GM12878 (cell line): ENCODE measurements around the gene ATP5PD. TPM values are rescaled to one million over a fixed set of nuclear protein-coding genes. Genes with fewer than 3 reads are reported as not detected.

Experiments used
- ATAC-seq: fragments of 200-7000 bp; cut with Tn5 transposase; 3 replicates; pipeline ENCODE4 v1.9.1; 2020; ENCODE audit warnings: mild to moderate bottlenecking, moderate library complexity
- BruUV-seq: library from RNA; stranded (reverse); fragments of 400-500 nt; replicated peaks from 2 replicates; lab custom pipeline; 2021; lab: Mats Ljungman, UMichigan
- CTCF ChIA-PET: fragments of 300-600 bp; sonication (Branson Sonifier 250); formaldehyde crosslinking; extraction: SDS; loops from one replicate; lab custom pipeline; 2021; ENCODE audit warnings: inconsistent platforms; lab: Yijun Ruan, JAX
- POLR2A ChIA-PET: fragments of 350-600 bp; formaldehyde crosslinking; extraction: SDS; loops from one replicate; lab custom pipeline; 2021; ENCODE audit warnings: inconsistent platforms; lab: Charles Lee
- RAD21 ChIA-PET: fragments of 300-600 bp; sonication (Branson Sonifier 250); formaldehyde crosslinking; loops from one replicate; lab custom pipeline; 2023; ENCODE audit warnings: antibody characterized with exemption; ENCODE audit not compliant: unreplicated experiment; lab: Charles Lee
- SMC1A ChIA-PET: fragments of 300-600 bp; sonication (Branson Sonifier 250); formaldehyde crosslinking; loops from one replicate; lab custom pipeline; 2023; ENCODE audit not compliant: unreplicated experiment, uncharacterized antibody; lab: Charles Lee
- DNase-seq: peaks from one replicate; pipeline ENCODE4 v3.0.0-alpha.2; 2011; ENCODE audit warnings: low read depth, low spot score
- FAIRE-seq: peaks from 3 replicates; lab custom pipeline; 2011; peaks lifted over from hg19 to GRCh38; lab: Jason Lieb, UNC
- H2AFZ ChIP-seq: 2 replicates; pipeline ENCODE4 v1.6.0; 2011; ENCODE audit warnings: low read depth, low read length, control low read depth; ENCODE audit not compliant: control insufficient read depth
- H3K27ac ChIP-seq: 2 replicates; pipeline ENCODE4 v1.5.1; 2011; ENCODE audit warnings: control low read depth; ENCODE audit not compliant: control insufficient read depth, insufficient read depth
- H3K27me3 ChIP-seq, 2 experiments: replicated peaks in 1 of 2; 2 replicates each; pipeline versions ENCODE4 v1.6.0 to v1.6.1; 2011; ENCODE audit warnings: low read length in 1 of 2; ENCODE audit not compliant: control insufficient read depth in 2 of 2, insufficient read depth in 2 of 2
- H3K36me3 ChIP-seq, 2 experiments: 2 replicates each; pipeline ENCODE4 v1.5.1; 2011; ENCODE audit warnings: low read length in 1 of 2; ENCODE audit not compliant: control insufficient read depth in 2 of 2, insufficient read depth in 2 of 2
- H3K4me1 ChIP-seq: 2 replicates; pipeline ENCODE4 v1.6.1; 2011; ENCODE audit warnings: mild to moderate bottlenecking, low read length, moderate library complexity, mixed read lengths; ENCODE audit not compliant: control insufficient read depth, insufficient read depth
- H3K4me2 ChIP-seq: 2 replicates; pipeline ENCODE4 v1.6.0; 2011; ENCODE audit warnings: control low read depth; ENCODE audit not compliant: control insufficient read depth, insufficient read depth
- H3K4me3 ChIP-seq: fragments of 200-600 bp; sonication (generic); 2 replicates; pipeline ENCODE4 v1.5.1; 2016
- H3K79me2 ChIP-seq: 2 replicates; pipeline ENCODE4 v1.6.0; 2011; ENCODE audit warnings: low read length; ENCODE audit not compliant: control insufficient read depth, insufficient read depth
- H3K9ac ChIP-seq: 2 replicates; pipeline ENCODE4 v1.8.0; 2011; ENCODE audit warnings: low read length, control low read depth, mixed read lengths; ENCODE audit not compliant: control insufficient read depth, insufficient read depth
- H3K9me3 ChIP-seq: replicated peaks from 3 replicates; pipeline ENCODE4 v1.5.1; 2011; ENCODE audit warnings: mild to moderate bottlenecking, low read length; ENCODE audit not compliant: control insufficient read depth, insufficient read depth
- H4K20me1 ChIP-seq: 2 replicates; pipeline ENCODE4 v1.6.0; 2011; ENCODE audit not compliant: control insufficient read depth, insufficient read depth
- BRCA1 ChIP-seq: IDR thresholded peaks from 2 replicates; pipeline ENCODE4 v1.6.1; 2011; ENCODE audit warnings: low read depth, low read length, improper control_type of control experiment
- CHD4 ChIP-seq: fragments of 200-600 bp; sonication (generic); IDR thresholded peaks from 2 replicates; pipeline ENCODE4 v1.6.1; 2016; ENCODE audit warnings: mild to moderate bottlenecking
- ELK1 ChIP-seq: IDR thresholded peaks from 2 replicates; pipeline ENCODE4 v1.6.1; 2012; ENCODE audit warnings: low read depth, low read length, improper control_type of control experiment
- ETV6 ChIP-seq, 2 experiments: fragments of 450-650 bp in 1 of 2; IDR thresholded peaks in 1 of 2; conservative IDR thresholded peaks in 1 of 2; 2 replicates each; pipeline ENCODE4 v1.6.1; 2014; ENCODE audit warnings: antibody characterized with exemption in 1 of 2, borderline replicate concordance in 1 of 2, low read depth in 1 of 2, mild to moderate bottlenecking in 1 of 2, moderate library complexity in 1 of 2
- FOS ChIP-seq: IDR thresholded peaks from 3 replicates; pipeline ENCODE4 v1.6.1; 2011; ENCODE audit warnings: borderline replicate concordance; ENCODE audit not compliant: insufficient read length; ENCODE audit errors: extremely low read depth
- MYC ChIP-seq: IDR thresholded peaks from 2 replicates; pipeline ENCODE4 v1.6.1; 2011; ENCODE audit warnings: mild to moderate bottlenecking, low read length, moderate library complexity, inconsistent platforms; ENCODE audit not compliant: insufficient read depth, insufficient replicate concordance, insufficient read length, severe bottlenecking
- RUNX3 ChIP-seq: IDR thresholded peaks from 2 replicates; pipeline ENCODE4 v1.6.1; 2012; ENCODE audit warnings: low read length, inconsistent platforms
- SIN3A ChIP-seq: IDR thresholded peaks from 2 replicates; pipeline ENCODE4 v1.6.1; 2012; ENCODE audit warnings: low read depth, low read length, improper control_type of control experiment
- SREBF2 ChIP-seq: IDR thresholded peaks from 2 replicates; pipeline ENCODE4 v1.6.1; 2012; ENCODE audit warnings: mild to moderate bottlenecking, low read length
- TARDBP ChIP-seq: IDR thresholded peaks from 2 replicates; pipeline ENCODE4 v1.6.1; 2016; ENCODE audit warnings: borderline replicate concordance
- WGBS: methylation state at CpG from one replicate; pipeline ENCODE4 v1.1.6; 2016; ENCODE audit warnings: low lambda C conversion rate; ENCODE audit not compliant: insufficient replicate concordance, insufficient coverage; ENCODE audit errors: missing lambda C conversion rate; 5-methylcytosine and 5-hydroxymethylcytosine counted together
- in situ Hi-C: fragments of 300-500 bp; cut with MboI; formaldehyde crosslinking; loops from 9 replicates; pipeline ENCODE4 v1.14.3; 2018; ENCODE audit warnings: mixed read lengths
- intact Hi-C: fragments of 100-400 bp; cut with micrococcal nuclease; formaldehyde crosslinking; loops from one replicate; pipeline ENCODE4 v1.14.2; 2022; ENCODE audit not compliant: unreplicated experiment
- polyA plus RNA-seq, 11 experiments: library from polyadenylated mRNA; depleted of rRNA in 4 of 11; unstranded in 6 of 11; stranded (reverse) in 5 of 11; fragments of >200 nt; fragmentation: Nextera tagmentation in 4 of 11; fragmentation: Illumina TruSeq in 1 of 11; extraction: Ambion mirVana in 4 of 11; extraction: Trizol in 1 of 11; gene quantifications; 1 replicate in 1 of 11; 2 replicates in 10 of 11; pipeline versions ENCODE4 v1.2.1 to v1.2.3, GENCODE V29; 2011 to 2016; ENCODE audit warnings: inconsistent platforms in 2 of 11, missing spikeins in 2 of 11, low read depth in 1 of 11
- total RNA-seq, 4 experiments: library from RNA; depleted of rRNA in 3 of 4; stranded (reverse); fragments of >200 nt in 3 of 4; fragmentation: Illumina TruSeq in 1 of 4; extraction: Trizol in 1 of 4; gene quantifications; 2 replicates each; pipeline versions ENCODE4 v1.2.1 to v1.2.3, GENCODE V29; 2013 to 2021
- TF ChIP-seq, protein P1 (sequence below): fragments of 450-650 bp; IDR thresholded peaks from 2 replicates; pipeline ENCODE4 v1.6.1; 2018; ENCODE audit warnings: mild to moderate bottlenecking, low read depth, moderate library complexity; ENCODE audit not compliant: partially characterized antibody
- TF ChIP-seq, protein P2 (sequence below): IDR thresholded peaks from 2 replicates; pipeline ENCODE4 v1.6.1; 2012; ENCODE audit warnings: improper control_type of control experiment, low read depth, low read length; ENCODE audit not compliant: insufficient replicate concordance

ATP5PD gene
- total and polyA plus RNA-seq, 10 of the 15 experiments (the other 5 are each of a cell fraction or from before 2014, with no cell fraction given) = 172 to 772 (median 321) TPM

- Histone ChIP-seq H3K27ac (no peak overlapping the region), H3K4me1 (peaks cover 8% of the 10 kb centered on the region), H3K27me3 (no peaks in the 10 kb centered on the region; a peak in 1 of 4 replicates), H3K9me3 (no peaks in the 10 kb centered on the region), H3K79me2 (peaks cover 14% of the 10 kb centered on the region), H4K20me1 (no peaks in the 10 kb centered on the region), H3K4me2 (no peak overlapping the region), H2AFZ (peak overlapping the region; percentile 7; the same call in 1 of the 2 replicates), H3K4me3 (no peak overlapping the region), H3K36me3 (no peaks in the 10 kb centered on the region), H3K9ac (no peak overlapping the region)
- intact Hi-C loops = no loop called here
- 84% methylated on average over 7 of the region's 8 CpGs for WGBS
- no peak for FAIRE-seq
- BruUV-seq = no TSS peak
- ChIA-PET RAD21 (interaction anchor here (0.7 to 5.4 kb wide), 6 partner anchors 21 to 191 kb away, joined by 3 to 35 read pairs (median 4); no protein-coding TSS in a partner anchor), POLR2A (interaction anchor here (0.5 to 3.5 kb wide), 6 partner anchors 21 to 522 kb away, joined by 3 to 11 read pairs (median 4); partner anchors contain the start of gene ARMC7), CTCF (interaction anchor here (0.9 to 3.9 kb wide), 9 partner anchors 14 to 106 kb away, joined by 3 to 64 read pairs (median 7); partner anchors contain the start of gene SLC16A5), SMC1A (interaction anchor here (0.5 to 4.8 kb wide), 8 partner anchors 9 to 401 kb away, joined by 3 to 23 read pairs (median 4); no protein-coding TSS in a partner anchor)
- no peak for ATAC-seq
- DNase-seq = no peak
- in situ Hi-C loops = no loop called here
- TF ChIP-seq BRCA1 (no peak), MYC (no peak), TARDBP (no peak), RUNX3 (no peak), CHD4 (no peak), ETV6 (conservative IDR thresholded peaks at IDR 0.05 in 1 of 2, IDR thresholded peaks at IDR 0.05 in 1 of 2; ENCODE audit: borderline replicate concordance in 1 of 2, low read depth in 1 of 2) (no peak), SREBF2 (no peak), SIN3A (no peak), FOS (no peak), ELK1 (no peak)
- TF ChIP-seq, protein P1, sequence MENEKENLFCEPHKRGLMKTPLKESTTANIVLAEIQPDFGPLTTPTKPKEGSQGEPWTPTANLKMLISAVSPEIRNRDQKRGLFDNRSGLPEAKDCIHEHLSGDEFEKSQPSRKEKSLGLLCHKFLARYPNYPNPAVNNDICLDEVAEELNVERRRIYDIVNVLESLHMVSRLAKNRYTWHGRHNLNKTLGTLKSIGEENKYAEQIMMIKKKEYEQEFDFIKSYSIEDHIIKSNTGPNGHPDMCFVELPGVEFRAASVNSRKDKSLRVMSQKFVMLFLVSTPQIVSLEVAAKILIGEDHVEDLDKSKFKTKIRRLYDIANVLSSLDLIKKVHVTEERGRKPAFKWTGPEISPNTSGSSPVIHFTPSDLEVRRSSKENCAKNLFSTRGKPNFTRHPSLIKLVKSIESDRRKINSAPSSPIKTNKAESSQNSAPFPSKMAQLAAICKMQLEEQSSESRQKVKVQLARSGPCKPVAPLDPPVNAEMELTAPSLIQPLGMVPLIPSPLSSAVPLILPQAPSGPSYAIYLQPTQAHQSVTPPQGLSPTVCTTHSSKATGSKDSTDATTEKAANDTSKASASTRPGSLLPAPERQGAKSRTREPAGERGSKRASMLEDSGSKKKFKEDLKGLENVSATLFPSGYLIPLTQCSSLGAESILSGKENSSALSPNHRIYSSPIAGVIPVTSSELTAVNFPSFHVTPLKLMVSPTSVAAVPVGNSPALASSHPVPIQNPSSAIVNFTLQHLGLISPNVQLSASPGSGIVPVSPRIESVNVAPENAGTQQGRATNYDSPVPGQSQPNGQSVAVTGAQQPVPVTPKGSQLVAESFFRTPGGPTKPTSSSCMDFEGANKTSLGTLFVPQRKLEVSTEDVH = no peak
- TF ChIP-seq, protein P2, sequence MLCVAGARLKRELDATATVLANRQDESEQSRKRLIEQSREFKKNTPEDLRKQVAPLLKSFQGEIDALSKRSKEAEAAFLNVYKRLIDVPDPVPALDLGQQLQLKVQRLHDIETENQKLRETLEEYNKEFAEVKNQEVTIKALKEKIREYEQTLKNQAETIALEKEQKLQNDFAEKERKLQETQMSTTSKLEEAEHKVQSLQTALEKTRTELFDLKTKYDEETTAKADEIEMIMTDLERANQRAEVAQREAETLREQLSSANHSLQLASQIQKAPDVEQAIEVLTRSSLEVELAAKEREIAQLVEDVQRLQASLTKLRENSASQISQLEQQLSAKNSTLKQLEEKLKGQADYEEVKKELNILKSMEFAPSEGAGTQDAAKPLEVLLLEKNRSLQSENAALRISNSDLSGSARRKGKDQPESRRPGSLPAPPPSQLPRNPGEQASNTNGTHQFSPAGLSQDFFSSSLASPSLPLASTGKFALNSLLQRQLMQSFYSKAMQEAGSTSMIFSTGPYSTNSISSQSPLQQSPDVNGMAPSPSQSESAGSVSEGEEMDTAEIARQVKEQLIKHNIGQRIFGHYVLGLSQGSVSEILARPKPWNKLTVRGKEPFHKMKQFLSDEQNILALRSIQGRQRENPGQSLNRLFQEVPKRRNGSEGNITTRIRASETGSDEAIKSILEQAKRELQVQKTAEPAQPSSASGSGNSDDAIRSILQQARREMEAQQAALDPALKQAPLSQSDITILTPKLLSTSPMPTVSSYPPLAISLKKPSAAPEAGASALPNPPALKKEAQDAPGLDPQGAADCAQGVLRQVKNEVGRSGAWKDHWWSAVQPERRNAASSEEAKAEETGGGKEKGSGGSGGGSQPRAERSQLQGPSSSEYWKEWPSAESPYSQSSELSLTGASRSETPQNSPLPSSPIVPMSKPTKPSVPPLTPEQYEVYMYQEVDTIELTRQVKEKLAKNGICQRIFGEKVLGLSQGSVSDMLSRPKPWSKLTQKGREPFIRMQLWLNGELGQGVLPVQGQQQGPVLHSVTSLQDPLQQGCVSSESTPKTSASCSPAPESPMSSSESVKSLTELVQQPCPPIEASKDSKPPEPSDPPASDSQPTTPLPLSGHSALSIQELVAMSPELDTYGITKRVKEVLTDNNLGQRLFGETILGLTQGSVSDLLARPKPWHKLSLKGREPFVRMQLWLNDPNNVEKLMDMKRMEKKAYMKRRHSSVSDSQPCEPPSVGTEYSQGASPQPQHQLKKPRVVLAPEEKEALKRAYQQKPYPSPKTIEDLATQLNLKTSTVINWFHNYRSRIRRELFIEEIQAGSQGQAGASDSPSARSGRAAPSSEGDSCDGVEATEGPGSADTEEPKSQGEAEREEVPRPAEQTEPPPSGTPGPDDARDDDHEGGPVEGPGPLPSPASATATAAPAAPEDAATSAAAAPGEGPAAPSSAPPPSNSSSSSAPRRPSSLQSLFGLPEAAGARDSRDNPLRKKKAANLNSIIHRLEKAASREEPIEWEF = no peak
Measured at GRCh38 chr17:75010683-75011400, 35.9 kb downstream of the ATP5PD start.
